H9 (cell line): ENCODE measurements around the gene HS3ST4. TPM values are rescaled to one million over a fixed set of nuclear protein-coding genes. Genes with fewer than 3 reads are reported as not detected.

Experiments used
- DNase-seq: peaks from one replicate; pipeline ENCODE4 v3.0.0-alpha.2; 2017
- H2AFZ ChIP-seq: one replicate; pipeline ENCODE4 v1.6.1; 2013; ENCODE audit warnings: mild to moderate bottlenecking, low read length, control low read depth, moderate library complexity
- H2AK5ac ChIP-seq: 2 replicates; pipeline ENCODE4 v1.6.1; 2013; ENCODE audit warnings: low read length, control low read depth, mixed read lengths; ENCODE audit not compliant: insufficient read length
- H2BK120ac ChIP-seq: one replicate; pipeline ENCODE4 v1.6.1; 2013; ENCODE audit warnings: low read depth, mild to moderate bottlenecking, low read length, control low read depth, inconsistent platforms; ENCODE audit not compliant: poor library complexity, severe bottlenecking
- H2BK12ac ChIP-seq: 2 replicates; pipeline ENCODE4 v1.6.1; 2013; ENCODE audit warnings: low read length, control low read depth, mixed read lengths, low read depth; ENCODE audit not compliant: insufficient read length
- H2BK15ac ChIP-seq: 2 replicates; pipeline ENCODE4 v1.6.1; 2013; ENCODE audit warnings: low read depth, low read length, control low read depth
- H2BK20ac ChIP-seq: one replicate; pipeline ENCODE4 v1.6.1; 2013; ENCODE audit warnings: low read depth, mild to moderate bottlenecking, low read length, control low read depth, inconsistent platforms; ENCODE audit not compliant: poor library complexity, severe bottlenecking
- H2BK5ac ChIP-seq: 2 replicates; pipeline ENCODE4 v1.6.1; 2013; ENCODE audit warnings: low read length, control low read depth, mixed read lengths; ENCODE audit not compliant: insufficient read length
- H3K14ac ChIP-seq: 2 replicates; pipeline ENCODE4 v1.6.1; 2013; ENCODE audit warnings: low read length, control low read depth; ENCODE audit not compliant: insufficient read depth
- H3K18ac ChIP-seq: 2 replicates; pipeline ENCODE4 v1.6.1; 2013; ENCODE audit warnings: low read depth, mild to moderate bottlenecking, mixed read lengths, low read length, control low read depth; ENCODE audit not compliant: insufficient read length
- H3K23ac ChIP-seq: 2 replicates; pipeline ENCODE4 v1.6.1; 2013; ENCODE audit warnings: low read length, control low read depth, mixed read lengths, low read depth; ENCODE audit not compliant: insufficient read length
- H3K23me2 ChIP-seq: 2 replicates; pipeline ENCODE4 v1.6.1; 2013; ENCODE audit warnings: low read depth, mild to moderate bottlenecking, mixed read lengths, low read length, control low read depth; ENCODE audit not compliant: insufficient read length, poor library complexity, severe bottlenecking
- H3K27ac ChIP-seq: 2 replicates; pipeline ENCODE4 v1.5.1; 2013; ENCODE audit warnings: low read length, control low read depth, mixed read lengths, low read depth; ENCODE audit not compliant: insufficient read length
- H3K27me3 ChIP-seq: 2 replicates; pipeline ENCODE4 v1.6.1; 2013; ENCODE audit warnings: low read length, control low read depth, inconsistent platforms; ENCODE audit not compliant: insufficient read depth
- H3K4ac ChIP-seq: 2 replicates; pipeline ENCODE4 v1.6.1; 2013; ENCODE audit warnings: low read depth, mild to moderate bottlenecking, control low read depth, inconsistent platforms, low read length, moderate library complexity
- H3K4me1 ChIP-seq: 2 replicates; pipeline ENCODE4 v1.6.1; 2013; ENCODE audit warnings: low read length, control low read depth, inconsistent platforms; ENCODE audit not compliant: insufficient read depth
- H3K4me2 ChIP-seq: 2 replicates; pipeline ENCODE4 v1.6.1; 2013; ENCODE audit warnings: low read length, control low read depth, mixed read lengths; ENCODE audit not compliant: insufficient read length, insufficient read depth
- H3K56ac ChIP-seq: 2 replicates; pipeline ENCODE4 v1.6.1; 2013; ENCODE audit warnings: low read depth, mild to moderate bottlenecking, mixed read lengths, low read length, control low read depth; ENCODE audit not compliant: insufficient read length
- H3K79me1 ChIP-seq: 2 replicates; pipeline ENCODE4 v1.6.1; 2013; ENCODE audit warnings: low read depth, mild to moderate bottlenecking, moderate library complexity, low read length, control low read depth, inconsistent platforms; ENCODE audit not compliant: insufficient read depth, poor library complexity, severe bottlenecking
- H3K79me2 ChIP-seq: 2 replicates; pipeline ENCODE4 v1.6.1; 2013; ENCODE audit warnings: low read length, control low read depth, inconsistent platforms; ENCODE audit not compliant: insufficient read depth
- H3K9ac ChIP-seq: 2 replicates; pipeline ENCODE4 v1.6.1; 2013; ENCODE audit warnings: low read length, control low read depth, mixed read lengths; ENCODE audit not compliant: insufficient read length; ENCODE audit errors: extremely low read depth
- H3K9me3 ChIP-seq: one replicate; pipeline ENCODE4 v1.6.1; 2013; ENCODE audit warnings: low read depth, low read length, inconsistent platforms; ENCODE audit not compliant: control insufficient read depth
- H3T11ph ChIP-seq: one replicate; pipeline ENCODE4 v1.6.1; 2013; ENCODE audit warnings: mild to moderate bottlenecking, low read length, control low read depth, inconsistent platforms
- H4K20me1 ChIP-seq: one replicate; pipeline ENCODE4 v1.6.1; 2013; ENCODE audit not compliant: control insufficient read depth, insufficient read length, insufficient read depth
- H4K5ac ChIP-seq: 2 replicates; pipeline ENCODE4 v1.6.1; 2013; ENCODE audit warnings: low read depth, mild to moderate bottlenecking, mixed read lengths, low read length, control low read depth; ENCODE audit not compliant: insufficient read length
- H4K8ac ChIP-seq: replicated peaks from 2 replicates; pipeline ENCODE4 v1.6.1; 2013; ENCODE audit warnings: low read length, control low read depth, mixed read lengths, low read depth; ENCODE audit not compliant: insufficient read length
- H4K91ac ChIP-seq: 2 replicates; pipeline ENCODE4 v1.6.1; 2013; ENCODE audit warnings: low read depth, mild to moderate bottlenecking, moderate library complexity, mixed read lengths, low read length, control low read depth; ENCODE audit not compliant: insufficient read length
- H3K27ac Mint-ChIP-seq, 3 experiments: 2 replicates in 2 of 3; 3 replicates in 1 of 3; pipeline ENCODE4 v1.8.0; 2020 to 2021; ENCODE audit warnings: mixed read lengths in 3 of 3, mild to moderate bottlenecking in 1 of 3, moderate library complexity in 1 of 3
- H3K27me3 Mint-ChIP-seq: 2 replicates; pipeline ENCODE4 v1.8.0; 2021; ENCODE audit warnings: low read depth, mild to moderate bottlenecking, moderate library complexity, mixed read lengths
- H3K36me3 Mint-ChIP-seq, 3 experiments: 2 replicates in 2 of 3; 3 replicates in 1 of 3; pipeline ENCODE4 v1.8.0; 2020 to 2021; ENCODE audit warnings: low read depth in 3 of 3, mixed read lengths in 3 of 3; ENCODE audit not compliant: insufficient read depth in 1 of 3
- H3K4me1 Mint-ChIP-seq, 2 experiments: 2 replicates each; pipeline ENCODE4 v1.8.0; 2020; ENCODE audit warnings: mixed read lengths in 2 of 2
- H3K4me3 Mint-ChIP-seq, 2 experiments: 2 replicates in 1 of 2; 3 replicates in 1 of 2; pipeline ENCODE4 v1.8.0; 2020 to 2021; ENCODE audit warnings: mild to moderate bottlenecking in 2 of 2, mixed read lengths in 2 of 2, moderate library complexity in 1 of 2
- H3K9me3 Mint-ChIP-seq, 2 experiments: 2 replicates in 1 of 2; 3 replicates in 1 of 2; pipeline ENCODE4 v1.8.0; 2020; ENCODE audit warnings: mild to moderate bottlenecking in 2 of 2, mixed read lengths in 2 of 2, moderate library complexity in 1 of 2
- CTCF ChIP-seq: fragments of 200-600 bp; sonication (generic); conservative IDR thresholded peaks from 3 replicates; pipeline ENCODE4 v1.8.0; 2021; ENCODE audit warnings: antibody characterized with exemption, mild to moderate bottlenecking
- WGBS: extraction: QIAGEN DNeasy Blood & Tissue Kit; methylation state at CpG from one replicate; pipeline ENCODE4 v1.1.7; 2013; ENCODE audit warnings: missing lambda C conversion rate, low lambda C conversion rate, mixed read lengths; ENCODE audit not compliant: insufficient read length; ENCODE audit errors: extremely low coverage; 5-methylcytosine and 5-hydroxymethylcytosine counted together
- total RNA-seq: library from RNA; stranded (reverse); gene quantifications from 2 replicates; pipeline ENCODE4 v1.2.1, GENCODE V29; 2021

HS3ST4 gene
- total RNA-seq, 1 experiment from 2014 or later, result 1.7 TPM

DNA sequence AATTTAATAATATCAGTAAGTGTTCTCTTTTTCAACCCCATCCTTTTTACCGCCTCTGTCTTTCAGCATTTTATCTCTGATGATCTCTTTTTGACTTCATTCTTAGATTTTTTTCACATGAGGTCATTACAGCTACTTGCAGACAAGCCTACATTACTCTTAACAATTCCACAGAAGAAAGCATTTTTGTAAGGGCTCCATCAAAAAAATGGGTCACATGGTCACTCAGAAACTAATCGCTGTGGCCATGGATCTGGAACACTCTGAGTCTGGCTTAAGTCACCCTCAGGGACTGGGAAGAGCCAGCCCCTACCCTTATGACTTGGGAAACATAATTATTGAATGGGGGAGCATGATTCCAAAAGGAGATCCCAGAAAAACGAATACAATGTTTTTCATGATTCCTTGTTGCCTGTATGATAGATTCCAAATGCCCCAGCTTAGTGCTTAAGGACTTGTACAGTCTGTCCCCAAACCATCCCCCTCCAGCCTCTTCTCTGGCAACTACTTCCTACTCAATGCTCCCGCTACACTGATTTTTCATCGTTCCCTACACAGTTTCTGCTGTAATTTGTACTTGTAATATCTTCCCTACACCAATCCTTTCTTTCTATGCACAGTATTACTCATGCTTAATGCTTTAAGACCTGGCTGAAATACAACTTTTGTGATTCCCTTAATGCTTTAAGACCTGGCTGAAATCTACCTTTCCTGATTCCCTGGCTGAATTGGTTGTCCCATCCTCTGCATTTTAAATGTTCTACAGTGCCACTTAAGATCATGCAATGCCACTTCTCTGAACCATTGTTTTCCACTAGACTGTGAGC is 457.8 kb downstream of the HS3ST4 start:
- Histone ChIP-seq H3K9ac (no peak overlapping the region), H2AFZ (no peak overlapping the region), H3K4ac (no peak overlapping the region), H4K5ac (no peak overlapping the region), H3K14ac (no peak overlapping the region), H3K9me3 (no peaks in the 10 kb centered on the region), H2BK120ac (no peak overlapping the region), H4K20me1 (no peaks in the 10 kb centered on the region), H2BK15ac (no peak overlapping the region), H4K91ac (no peak overlapping the region), H3K79me2 (no peaks in the 10 kb centered on the region), H2BK12ac (no peak overlapping the region), H3K27me3 (no peaks in the 10 kb centered on the region), H3K23ac (no peak overlapping the region), H3K18ac (no peak overlapping the region), H2BK20ac (no peak overlapping the region), H3K23me2 (no peaks in the 10 kb centered on the region), H3K4me2 (no peak overlapping the region), H3K79me1 (no peaks in the 10 kb centered on the region), H3K56ac (no peak overlapping the region), H2AK5ac (no peak overlapping the region), H2BK5ac (no peak overlapping the region), H3K4me1 (0 out of 2 replicates have a peak, but pooled peaks cover 4% of the 10 kb centered on the region), H3K27ac (no peak overlapping the region), H4K8ac (no peak overlapping the region), H3T11ph (no peak overlapping the region)
- no peak overlapping the region for H3K4me3 Mint-ChIP-seq
- no peaks in the 10 kb centered on the region for H3K9me3 Mint-ChIP-seq
- WGBS, result no CpG with 5 or more reads among the region's 5 CpGs
- peaks cover 11 to 16% of the 10 kb centered on the region in 2 experiments for H3K4me1 Mint-ChIP-seq
- H3K27me3 Mint-ChIP-seq, result peaks cover 1% of the 10 kb centered on the region; the same call in 1 of the 2 replicates
- no peaks in the 10 kb centered on the region for H3K36me3 Mint-ChIP-seq
- TF ChIP-seq CTCF, result no peak
- DNase-seq, result no peak
- no peak overlapping the region for H3K27ac Mint-ChIP-seq
